ENCODE data around the gene FAM3C. TPM values are rescaled to one million over a fixed set of nuclear protein-coding genes. Genes with fewer than 3 reads are reported as not detected.

Gene FAM3C
- total and polyA plus RNA-seq, 2 experiments from 2014 or later = 33.9 to 60.3 TPM

GRCh38 chr7:121360564-121360963 lies 35.5 kb downstream of the FAM3C start (continued):
- TF ChIP-seq ZNF462 (CRISPR knock-in tag; IDR thresholded peaks at IDR 0.05) (no peak), ZNF114 (CRISPR knock-in tag; IDR thresholded peaks at IDR 0.05) (no peak), STAT1 (IDR thresholded peaks at IDR 0.05; ENCODE audit: unreplicated experiment) (no peak), CREB1 (CRISPR knock-in tag; IDR thresholded peaks at IDR 0.05; ENCODE audit: low read depth) (no peak)

DNA sequence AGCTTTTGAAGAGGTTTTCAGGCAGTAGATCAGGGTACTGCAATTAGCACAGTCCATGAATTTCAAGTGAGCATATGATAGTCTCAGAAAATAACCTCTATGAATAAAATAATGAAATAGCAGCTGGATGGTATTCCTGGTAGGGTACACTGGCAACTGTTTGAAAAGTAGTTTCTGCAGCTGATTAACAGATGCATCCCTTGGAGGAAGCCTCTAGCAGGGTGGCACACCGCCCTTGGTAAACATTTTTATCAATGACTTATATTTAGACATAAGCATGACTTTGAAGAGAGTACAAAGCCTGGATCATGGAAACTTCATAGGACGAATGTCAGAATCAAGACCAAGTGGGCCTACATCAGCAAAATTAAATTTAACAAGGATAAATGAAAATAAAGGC lies 40.5 kb downstream of the FAM3C start:
- no peaks in the 10 kb centered on the region for H4K20me1 ChIP-seq (replicated peaks; ENCODE audit: insufficient read depth)
- Mint-ChIP-seq H3K27ac (no peak overlapping the region), H3K27me3 (ENCODE audit: insufficient read depth, low read depth, poor library complexity) (no peaks in the 10 kb centered on the region), H3K4me1 (peaks cover 16% of the 10 kb centered on the region), H3K9me3 (no peaks in the 10 kb centered on the region), H3K36me3 (ENCODE audit: low read depth) (peaks cover 25% of the 10 kb centered on the region; the same call in 2 of the 3 replicates), H3K4me3 (no peak overlapping the region)
- DNase-seq (ENCODE audit: low spot score) = no peak
- no peaks in the 10 kb centered on the region for H3F3A ChIP-seq (replicated peaks; ENCODE audit: low read depth)
- H3K4me2 ChIP-seq = no peak overlapping the region
- no peaks in the 10 kb centered on the region for H3K27me3 ChIP-seq (ENCODE audit: insufficient read depth)
- no peaks in the 10 kb centered on the region for H3K9me2 ChIP-seq (ENCODE audit: insufficient read depth)
- no peak overlapping the region for H2AFZ ChIP-seq
- H3K4me1 ChIP-seq (ENCODE audit: insufficient read depth) = peaks cover 19% of the 10 kb centered on the region
- H3K36me3 ChIP-seq (ENCODE audit: insufficient read depth) = peaks cover 3% of the 10 kb centered on the region; the same call in 1 of the 2 replicates
- H3K4me3 ChIP-seq = no peak overlapping the region
- no peak for TF ChIP-seq ZNF331 (CRISPR knock-in tag; IDR thresholded peaks at IDR 0.05; ENCODE audit: low read depth)
- TF ChIP-seq NANOG (IDR thresholded peaks at IDR 0.05; ENCODE audit: borderline replicate concordance) = no peak
- TF ChIP-seq REST (IDR thresholded peaks at IDR 0.05; ENCODE audit: unreplicated experiment) = no peak
- no peak for TF ChIP-seq EZH2 (IDR thresholded peaks at IDR 0.05; ENCODE audit: low read depth, unreplicated experiment)
- TF ChIP-seq CREB1 (CRISPR knock-in tag; IDR thresholded peaks at IDR 0.05; ENCODE audit: low read depth) = no peak
- TF ChIP-seq, protein P1, sequence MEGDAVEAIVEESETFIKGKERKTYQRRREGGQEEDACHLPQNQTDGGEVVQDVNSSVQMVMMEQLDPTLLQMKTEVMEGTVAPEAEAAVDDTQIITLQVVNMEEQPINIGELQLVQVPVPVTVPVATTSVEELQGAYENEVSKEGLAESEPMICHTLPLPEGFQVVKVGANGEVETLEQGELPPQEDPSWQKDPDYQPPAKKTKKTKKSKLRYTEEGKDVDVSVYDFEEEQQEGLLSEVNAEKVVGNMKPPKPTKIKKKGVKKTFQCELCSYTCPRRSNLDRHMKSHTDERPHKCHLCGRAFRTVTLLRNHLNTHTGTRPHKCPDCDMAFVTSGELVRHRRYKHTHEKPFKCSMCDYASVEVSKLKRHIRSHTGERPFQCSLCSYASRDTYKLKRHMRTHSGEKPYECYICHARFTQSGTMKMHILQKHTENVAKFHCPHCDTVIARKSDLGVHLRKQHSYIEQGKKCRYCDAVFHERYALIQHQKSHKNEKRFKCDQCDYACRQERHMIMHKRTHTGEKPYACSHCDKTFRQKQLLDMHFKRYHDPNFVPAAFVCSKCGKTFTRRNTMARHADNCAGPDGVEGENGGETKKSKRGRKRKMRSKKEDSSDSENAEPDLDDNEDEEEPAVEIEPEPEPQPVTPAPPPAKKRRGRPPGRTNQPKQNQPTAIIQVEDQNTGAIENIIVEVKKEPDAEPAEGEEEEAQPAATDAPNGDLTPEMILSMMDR (conservative IDR thresholded peaks at IDR 0.05; ENCODE audit: low read depth in 2 of 2) = no peak
- TF ChIP-seq EZH2phosphoT487 (IDR thresholded peaks at IDR 0.05; ENCODE audit: unreplicated experiment) = no peak
- TF ChIP-seq ETS1 (IDR thresholded peaks at IDR 0.05) = no peak
- TF ChIP-seq POLR2AphosphoS5 (IDR thresholded peaks at IDR 0.05; ENCODE audit: low read depth) = no peak
- no peaks in the 10 kb centered on the region for H3K79me2 ChIP-seq (replicated peaks; ENCODE audit: insufficient read depth)
- no peak overlapping the region for H3K27ac ChIP-seq (ENCODE audit: low read depth)
- no peak for ATAC-seq

Data from GM23338 (cell line).